Testis (tissue), 3 donors: ENCODE results near the gene RAI1. TPM values are rescaled to one million over a fixed set of nuclear protein-coding genes. Genes with fewer than 3 reads are reported as not detected.

ENCODE experiments used
- DNase-seq: peaks from one replicate; pipeline ENCODE4 v3.0.0-alpha.2; 2019
- H3K27ac ChIP-seq, 2 donors: fragments of 200-600 bp; sonication (generic); one replicate each; pipeline ENCODE4 v1.5.1; 2019
- H3K27me3 ChIP-seq: fragments of 200-600 bp; sonication (generic); one replicate; pipeline ENCODE4 v1.5.1; 2019
- H3K36me3 ChIP-seq: fragments of 200-600 bp; sonication (generic); one replicate; pipeline ENCODE4 v1.5.1; 2017; ENCODE audit warnings: low read depth; ENCODE audit errors: missing control alignments
- H3K4me1 ChIP-seq: fragments of 200-600 bp; sonication (generic); one replicate; pipeline ENCODE4 v1.5.1; 2019
- H3K4me3 ChIP-seq, 2 donors: fragments of 200-600 bp; sonication (generic); one replicate each; pipeline ENCODE4 v1.5.1; 2017 to 2019
- H3K9me3 ChIP-seq: fragments of 200-600 bp; sonication (generic); one replicate; pipeline ENCODE4 v1.5.1; 2017
- CTCF ChIP-seq, 3 experiments: fragments of 450-650 bp in 2 of 3; fragments of 200-600 bp in 1 of 3; sonication (generic) in 1 of 3; IDR thresholded peaks; one replicate each; pipeline ENCODE4 v1.5.1; 2016 to 2019; ENCODE audit warnings: antibody characterized with exemption in 3 of 3, mild to moderate bottlenecking in 2 of 3, moderate library complexity in 1 of 3
- POLR2A ChIP-seq: fragments of 450-650 bp; IDR thresholded peaks from one replicate; pipeline ENCODE4 v1.6.1; 2017; ENCODE audit warnings: antibody characterized with exemption, mild to moderate bottlenecking, moderate library complexity
- WGBS, 2 donors: methylation state at CpG; one replicate each; pipeline ENCODE4 v1.1.5; 2018; 5-methylcytosine and 5-hydroxymethylcytosine counted together
- intact Hi-C: fragments of 100-400 bp; cut with DNase I; formaldehyde crosslinking; loops from one replicate; pipeline ENCODE4 v1.15.1; 2023; ENCODE audit warnings: low total_unique reads
- polyA plus RNA-seq: library from polyadenylated mRNA; stranded (reverse); fragments of 350-450 nt; fragmentation: Illumina TruSeq; extraction: RNeasy Lipid Tissue Mini Kit (QIAGEN cat#74804); gene quantifications from one replicate; pipeline ENCODE4 v1.2.3, GENCODE V29; 2014; ENCODE audit warnings: low read depth, low replicate concordance; ENCODE audit not compliant: insufficient read depth
- total RNA-seq, 2 donors: library from RNA; depleted of rRNA; stranded (reverse); fragments of >200 nt; gene quantifications; one replicate each; pipeline ENCODE4 v1.2.3, GENCODE V29; 2016

The RAI1 gene
- total and polyA plus RNA-seq, 3 donors from 2014 or later: 17.5 to 44.5 (median 42.8) TPM

GRCh38 chr17:17780922-17781590, 99.8 kb downstream of the RAI1 start:
- H3K27me3 ChIP-seq: no peaks in the 10 kb centered on the region
- peaks cover 67% of the 10 kb centered on the region for H3K4me1 ChIP-seq

GRCh38 chr17:17781591-17782496, 100.6 kb downstream of the RAI1 start:
- H3K4me3 ChIP-seq: peak overlapping the region; percentile 50 to 57
- peak; percentile 83 for DNase-seq
- H3K4me1 ChIP-seq: peaks cover 70% of the 10 kb centered on the region
- WGBS, 2 donors: 1 to 2% methylated on average over 67 to 68 of the region's 88 CpGs
- H3K27ac ChIP-seq: peak overlapping the region; percentile 78 to 87
- no peaks in the 10 kb centered on the region for H3K9me3 ChIP-seq
- intact Hi-C loops: no loop called here
- H3K27me3 ChIP-seq: no peaks in the 10 kb centered on the region
- no peak for TF ChIP-seq POLR2A
- TF ChIP-seq CTCF (IDR thresholded peaks at IDR 0.05): no peak
- H3K36me3 ChIP-seq: no peaks in the 10 kb centered on the region

More at GRCh38 chr17:17780922-17781590, 99.8 kb downstream of the RAI1 start:
- Histone ChIP-seq H3K4me3 (peak overlapping the region in 1 of 2 donors; percentile 57), H3K9me3 (no peaks in the 10 kb centered on the region), H3K27ac (peak overlapping the region; percentile 78 to 87), H3K36me3 (no peaks in the 10 kb centered on the region)
- 11 to 21% methylated on average over 11 of the region's 11 CpGs for WGBS, 2 donors
- intact Hi-C loops: no loop called here
- peak; percentile 34 for DNase-seq
- TF ChIP-seq POLR2A (no peak), CTCF (IDR thresholded peaks at IDR 0.05) (no peak)

- DNase-seq: peak; percentile 41
- peaks cover 69% of the 10 kb centered on the region for H3K4me1 ChIP-seq
- H3K9me3 ChIP-seq: no peaks in the 10 kb centered on the region
- TF ChIP-seq POLR2A (no peak), CTCF (IDR thresholded peaks at IDR 0.05) (no peak)
- H3K27me3 ChIP-seq: no peaks in the 10 kb centered on the region
- WGBS, 2 donors: 1% methylated on average over 28 to 55 of the region's 57 CpGs
- intact Hi-C loops: no loop called here
- peak overlapping the region; percentile 50 to 57 for H3K4me3 ChIP-seq
- H3K27ac ChIP-seq: peak overlapping the region; percentile 78 to 87
- H3K36me3 ChIP-seq: no peaks in the 10 kb centered on the region
These were observed 101.4 kb downstream of the RAI1 start for GRCh38 chr17:17782523-17783115.

GRCh38 chr17:17783116-17783824, 102.0 kb downstream of the RAI1 start:
- 0 to 1% methylated on average over 1 to 65 of the region's 75 CpGs for WGBS, 2 donors
- intact Hi-C loops: no loop called here
- H3K36me3 ChIP-seq: no peaks in the 10 kb centered on the region
- peak overlapping the region; percentile 50 to 57 for H3K4me3 ChIP-seq
- H3K4me1 ChIP-seq: peaks cover 63% of the 10 kb centered on the region
- H3K27ac ChIP-seq: peak overlapping the region; percentile 78 to 87
- TF ChIP-seq POLR2A (no peak), CTCF (IDR thresholded peaks at IDR 0.05) (no peak)
- DNase-seq: peak; percentile 82
- no peaks in the 10 kb centered on the region for H3K27me3 ChIP-seq
- H3K9me3 ChIP-seq: no peaks in the 10 kb centered on the region
